Activated CD8-positive, alpha-beta memory T cell treated with anti-CD3 and anti-CD28 coated beads for 4 hours (primary cell): Measurements from ENCODE around the gene HIPK3.
"Not testable (repeated sequence)": the region's sequence is repeated elsewhere in the genome, so short reads cannot be mapped to it uniquely, and the experiment has no call there.

Source experiments
- DNase-seq, 2 donors: peaks; one replicate each; pipeline ENCODE4 v3.0.0-alpha.2; 2020; ENCODE audit warnings: low read depth in 2 of 2

HIPK3 gene

GRCh38 chr11:33258631-33259205, 1.5 kb downstream of the HIPK3 start:
- no peak for DNase-seq

DNA sequence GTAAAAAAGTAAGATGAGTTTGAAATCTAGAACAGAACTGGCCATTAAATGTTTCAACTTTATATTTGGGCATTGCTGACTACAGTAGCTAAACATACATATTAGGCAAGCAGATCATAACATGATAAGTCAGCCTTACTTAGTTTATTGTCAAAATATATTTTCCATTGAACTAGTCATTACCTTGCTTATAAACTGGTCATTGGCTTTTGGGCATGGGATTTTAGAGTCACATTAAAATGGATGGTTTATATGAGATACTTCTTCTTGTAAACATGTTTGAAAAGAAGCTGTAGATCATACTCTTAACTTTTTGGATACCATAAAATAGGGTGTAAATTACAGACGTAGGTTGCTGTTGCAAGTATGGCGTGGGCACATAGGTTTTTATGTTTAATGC, 2.7 kb downstream of the HIPK3 start:
- no peak for DNase-seq

GRCh38 chr11:33261350-33261749, 4.2 kb downstream of the HIPK3 start:
- not testable (repeated sequence) for DNase-seq

DNA sequence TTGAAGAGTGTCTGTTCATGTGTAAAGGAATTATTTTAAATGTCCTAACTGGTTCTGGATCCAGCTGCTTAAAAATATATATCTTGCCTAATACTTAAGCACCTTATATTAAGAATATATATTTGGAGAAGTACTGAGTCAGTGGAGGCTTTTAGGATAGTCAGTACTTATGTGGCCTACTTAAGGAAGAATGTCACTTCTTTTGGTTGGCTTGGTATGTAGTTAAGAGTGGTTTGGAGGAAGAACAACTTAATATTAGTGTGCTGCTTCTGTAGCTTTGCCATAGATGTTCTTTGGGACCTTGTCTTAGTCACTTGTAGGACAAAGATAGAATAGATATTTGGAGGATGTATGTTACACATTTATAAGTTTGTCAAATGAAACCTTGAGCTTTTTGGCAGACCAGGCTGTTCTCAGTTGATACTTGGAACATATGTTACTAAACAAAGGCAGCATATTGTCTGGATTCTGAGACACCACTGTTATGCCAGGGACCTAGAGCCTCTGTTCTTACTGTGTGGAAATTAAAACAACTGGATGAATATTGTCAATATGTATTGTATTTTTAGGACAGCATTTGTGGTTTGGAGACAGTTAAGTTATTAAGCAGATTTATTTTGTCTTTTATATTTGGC, 4.9 kb downstream of the HIPK3 start:
- DNase-seq, result no peak

DNA sequence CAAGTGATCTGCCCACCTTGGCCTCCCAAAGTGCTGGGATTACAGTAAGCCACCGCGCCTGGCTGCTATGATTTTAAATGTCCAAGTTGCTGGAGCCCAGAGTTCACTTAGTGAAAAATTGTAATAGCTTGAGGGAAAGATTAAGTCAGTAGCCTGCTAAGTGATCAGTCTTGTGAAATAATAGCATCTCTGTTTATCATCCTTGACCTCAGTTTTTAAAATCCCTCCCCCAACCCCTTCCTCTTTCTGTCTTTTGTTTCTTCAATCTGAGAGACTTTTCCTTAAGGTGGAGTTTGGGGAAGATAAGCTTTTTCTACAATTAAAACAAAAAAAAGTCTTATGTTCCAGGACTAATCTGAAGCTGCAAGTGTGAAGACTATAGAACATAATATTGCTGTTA, 6.4 kb downstream of the HIPK3 start:
- DNase-seq, result no peak

- DNase-seq, result no peak
Observed at GRCh38 chr11:33264926-33265325, 7.7 kb downstream of the HIPK3 start.

DNA sequence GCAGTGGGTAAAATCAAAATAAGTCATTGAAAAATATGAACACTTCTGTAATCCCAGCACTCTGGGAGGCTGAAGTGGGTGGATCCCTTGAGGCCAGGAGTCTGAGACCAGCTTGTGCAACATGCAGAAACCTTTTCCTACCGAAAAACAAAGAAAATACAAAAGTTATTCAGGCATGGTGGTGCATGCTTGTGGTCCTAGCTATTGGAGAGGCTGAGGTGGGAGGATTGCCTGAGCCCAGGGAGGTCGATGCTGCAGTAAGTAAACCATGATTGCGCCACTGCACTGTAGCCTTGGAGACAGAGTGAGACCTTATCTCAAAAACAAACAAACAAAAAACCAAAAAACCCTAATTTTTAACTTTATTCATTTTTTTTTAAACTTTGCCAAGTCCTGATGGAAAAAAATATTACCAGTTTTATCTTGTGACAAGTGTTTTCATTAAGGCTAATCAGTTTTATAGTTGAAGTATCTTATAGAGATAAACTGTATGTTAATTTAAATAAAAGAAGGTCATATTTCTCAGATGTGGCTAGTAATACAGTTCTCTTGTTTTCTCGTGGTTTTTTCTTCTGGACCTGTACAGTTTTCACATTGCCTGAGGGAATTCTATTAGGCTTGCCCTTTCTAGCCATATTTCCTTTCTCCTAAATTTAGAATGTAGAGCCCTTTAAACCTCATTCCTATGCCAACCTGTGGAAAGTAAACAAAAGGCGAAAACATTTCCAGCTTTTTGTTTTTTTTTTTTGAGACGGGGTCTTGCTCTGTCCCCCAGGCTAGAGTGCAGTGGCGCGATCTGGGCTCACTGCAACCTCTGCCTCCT, 9.4 kb downstream of the HIPK3 start:
- DNase-seq, result no peak

DNA sequence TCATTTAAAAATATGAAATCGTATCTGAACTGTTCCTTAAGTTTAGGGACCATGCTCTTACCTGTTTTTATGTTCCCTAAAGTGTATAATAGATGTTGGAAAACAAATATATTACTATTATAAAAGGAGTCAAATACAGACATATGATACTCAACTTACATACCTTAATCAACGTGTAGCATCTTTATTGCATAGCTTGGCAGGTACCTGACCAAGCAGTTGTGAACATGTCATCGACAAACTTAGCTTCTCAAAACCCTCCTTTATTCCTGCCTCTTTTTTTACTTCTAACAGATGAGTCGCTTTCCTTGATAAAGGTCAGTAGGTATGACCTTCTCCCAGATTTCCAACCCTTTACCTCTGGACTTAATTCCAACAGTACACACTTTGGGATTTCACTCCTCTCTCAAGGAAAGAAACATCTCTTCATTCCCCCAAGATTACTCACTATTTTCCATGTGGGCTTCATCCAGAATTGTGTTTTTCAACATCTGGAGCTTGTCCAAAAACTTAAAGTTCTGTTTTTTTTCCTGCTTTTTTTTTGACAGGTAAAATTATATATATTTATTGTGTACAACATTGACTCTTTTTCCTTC, 11.9 kb downstream of the HIPK3 start:
- DNase-seq, result no peak

DNA sequence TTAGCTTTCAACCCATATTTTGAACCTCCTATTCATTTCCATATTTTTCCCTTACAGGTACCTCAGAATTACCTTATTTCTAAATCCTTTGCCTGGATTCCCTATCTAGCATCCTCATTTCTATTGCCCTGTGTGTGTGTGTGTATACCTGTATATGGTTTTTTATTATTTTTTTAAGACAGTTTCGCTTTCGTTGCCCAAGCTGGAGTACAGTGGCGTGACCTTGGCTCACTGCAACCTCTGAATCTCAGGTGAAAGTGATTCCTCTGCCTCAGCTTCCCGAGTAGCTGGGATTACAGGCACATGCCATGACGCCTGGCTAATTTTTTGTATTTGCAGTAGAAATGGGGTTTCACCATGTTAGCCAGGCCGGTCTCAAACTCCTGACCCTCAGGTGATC, 12.6 kb downstream of the HIPK3 start:
- DNase-seq, result no peak

DNA sequence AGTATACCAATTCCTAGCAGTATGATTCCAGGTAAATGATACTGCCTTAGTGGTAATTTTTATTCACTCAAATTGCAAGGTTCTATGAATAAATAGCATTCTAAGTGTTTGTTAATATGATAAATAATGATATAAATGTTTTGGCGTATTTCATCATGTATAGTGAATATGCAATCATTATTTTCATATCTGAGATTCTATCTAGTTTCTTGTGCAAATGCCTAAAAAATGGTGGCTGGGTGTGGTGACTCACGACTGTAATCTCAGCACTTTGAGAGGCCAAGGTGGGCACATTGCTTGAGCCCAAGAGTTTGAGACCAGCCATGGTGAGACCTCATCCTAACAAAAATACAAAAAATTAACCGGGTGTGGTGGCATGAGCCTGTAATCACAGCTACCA, 13.9 kb downstream of the HIPK3 start:
- DNase-seq, result no peak

GRCh38 chr11:33272338-33273107, 15.3 kb downstream of the HIPK3 start:
- DNase-seq, result no peak

- no peak for DNase-seq
Observed at GRCh38 chr11:33273656-33274055, 16.5 kb downstream of the HIPK3 start.

GRCh38 chr11:33280411-33280810, 23.2 kb downstream of the HIPK3 start:
- no peak for DNase-seq

GRCh38 chr11:33281758-33282157, 24.6 kb downstream of the HIPK3 start:
- DNase-seq, result no peak

- DNase-seq, result no peak
Observed at GRCh38 chr11:33284818-33285217, 27.6 kb downstream of the HIPK3 start.

GRCh38 chr11:33290319-33290718, 33.1 kb downstream of the HIPK3 start:
- DNase-seq, result no peak

DNA sequence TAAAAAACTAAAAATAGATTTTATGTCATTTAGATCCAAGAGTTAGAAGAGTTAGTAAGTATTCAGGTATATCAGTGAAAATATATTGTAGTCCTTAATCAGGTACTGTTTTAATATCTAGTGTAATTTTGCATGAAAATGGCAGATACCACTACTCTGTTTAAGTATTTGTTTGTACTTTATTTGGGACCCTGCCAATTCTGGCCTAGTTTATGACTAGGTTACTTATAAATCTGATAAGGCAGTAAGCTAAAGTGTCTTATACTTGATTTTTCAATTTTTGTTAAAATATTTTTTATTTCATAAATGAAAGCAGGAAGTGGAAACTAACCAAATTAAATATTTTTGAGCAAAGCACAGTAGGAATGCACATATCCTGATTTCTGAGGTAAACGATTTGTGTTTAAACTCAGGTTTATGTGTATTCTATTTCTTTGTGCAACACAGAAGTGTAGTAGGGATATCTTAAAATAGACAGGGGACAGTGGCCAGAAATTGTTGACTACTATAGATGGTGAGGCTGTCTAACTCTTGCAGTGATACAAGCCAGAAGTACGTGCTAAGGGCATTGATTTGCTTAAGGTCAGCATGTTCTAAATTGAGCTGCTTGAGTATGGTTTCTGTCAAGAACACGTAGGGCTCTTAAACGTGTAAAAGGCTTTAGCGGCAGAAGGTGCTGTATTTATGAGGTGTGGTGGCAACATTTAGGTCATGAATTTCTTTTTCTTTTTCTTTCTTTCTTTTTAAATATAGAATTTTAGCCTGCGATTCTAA, 34.0 kb downstream of the HIPK3 start:
- no peak for DNase-seq

DNA sequence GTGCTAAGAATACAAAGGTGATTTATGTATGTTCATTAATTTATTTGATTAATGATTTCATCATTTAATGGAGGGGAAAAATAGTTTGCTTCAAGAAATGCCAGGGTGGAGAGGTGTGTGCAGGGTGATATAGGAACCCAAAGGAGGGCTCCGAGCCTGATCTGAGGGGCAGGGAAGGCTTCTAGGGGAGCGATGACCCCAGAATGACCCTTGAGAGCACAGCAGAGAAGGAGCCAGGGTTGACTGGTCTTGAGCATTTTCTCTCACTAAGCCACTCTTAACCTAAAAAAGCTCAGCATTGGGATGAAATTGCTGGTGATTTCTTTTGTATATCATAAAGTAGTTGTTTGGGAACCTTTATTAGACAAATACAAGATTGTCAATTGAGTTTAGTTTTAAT, 35.1 kb downstream of the HIPK3 start:
- DNase-seq, result no peak

- DNase-seq, result no peak
Observed at GRCh38 chr11:33294224-33294623, 37.0 kb downstream of the HIPK3 start.

- no peak for DNase-seq
Observed at GRCh38 chr11:33294797-33295196, 37.6 kb downstream of the HIPK3 start.

- no peak for DNase-seq
Observed at GRCh38 chr11:33296695-33297094, 39.5 kb downstream of the HIPK3 start.
